Activated T-cell treated with anti-CD3 and anti-CD28 coated beads for 1 hour (primary cell): Measurements from ENCODE around the gene GYPC.
"Not testable (repeated sequence)": the region's sequence is repeated elsewhere in the genome, so short reads cannot be mapped to it uniquely, and the experiment has no call there.

Experiments used
- DNase-seq: peaks from one replicate; pipeline ENCODE4 v3.0.0-alpha.2; 2020; ENCODE audit warnings: low read depth

Gene GYPC

DNA sequence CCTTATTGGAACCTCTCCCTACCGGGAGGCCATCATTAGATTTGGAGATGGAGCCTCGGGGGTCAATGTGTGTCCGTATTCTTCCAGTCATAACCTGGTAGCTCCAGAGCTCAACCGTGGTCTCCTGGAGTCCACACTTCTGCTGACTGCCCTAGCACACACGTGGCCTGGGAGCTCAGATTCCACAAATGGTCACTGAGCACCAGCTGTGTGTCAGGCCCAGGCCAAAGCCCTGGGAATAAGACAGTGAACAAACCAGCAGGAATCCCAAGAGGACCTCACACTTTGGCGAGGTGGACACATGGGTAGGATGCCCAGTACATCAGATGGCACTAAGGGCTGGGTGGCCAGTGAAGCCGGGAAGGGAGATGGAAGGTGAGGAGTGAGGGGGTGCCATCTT lies 15.5 kb downstream of the GYPC start:
- DNase-seq = no peak

DNA sequence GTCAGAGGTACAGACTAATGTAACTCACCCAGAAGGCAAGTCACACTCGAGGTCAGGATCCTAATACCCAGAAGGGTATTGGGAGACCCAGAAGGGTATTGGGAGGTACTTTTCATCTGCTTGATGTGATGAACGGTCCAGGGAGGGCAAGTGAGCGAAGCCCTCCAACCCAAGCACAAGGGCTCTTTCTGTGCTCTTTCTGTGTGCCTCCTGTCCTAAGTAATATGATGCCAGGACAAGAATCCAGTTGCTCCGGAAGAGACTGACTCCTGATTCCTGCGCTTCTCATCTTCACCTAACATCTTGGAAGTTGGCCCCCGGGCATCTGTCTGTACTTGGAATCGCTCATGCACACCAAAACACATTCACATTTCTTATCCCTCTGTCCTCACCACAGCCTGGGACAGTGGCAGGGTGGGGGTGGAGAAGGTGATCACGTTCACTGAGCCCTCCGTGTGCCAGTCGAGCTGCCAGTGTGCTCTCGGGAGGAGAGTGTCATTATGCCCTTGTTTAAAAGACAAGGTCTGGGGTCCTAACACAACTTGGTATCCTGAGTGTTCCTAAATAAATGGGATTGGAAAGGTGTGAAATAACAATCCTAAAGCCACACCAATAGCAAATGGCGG lies 17.1 kb downstream of the GYPC start:
- DNase-seq = no peak

DNA sequence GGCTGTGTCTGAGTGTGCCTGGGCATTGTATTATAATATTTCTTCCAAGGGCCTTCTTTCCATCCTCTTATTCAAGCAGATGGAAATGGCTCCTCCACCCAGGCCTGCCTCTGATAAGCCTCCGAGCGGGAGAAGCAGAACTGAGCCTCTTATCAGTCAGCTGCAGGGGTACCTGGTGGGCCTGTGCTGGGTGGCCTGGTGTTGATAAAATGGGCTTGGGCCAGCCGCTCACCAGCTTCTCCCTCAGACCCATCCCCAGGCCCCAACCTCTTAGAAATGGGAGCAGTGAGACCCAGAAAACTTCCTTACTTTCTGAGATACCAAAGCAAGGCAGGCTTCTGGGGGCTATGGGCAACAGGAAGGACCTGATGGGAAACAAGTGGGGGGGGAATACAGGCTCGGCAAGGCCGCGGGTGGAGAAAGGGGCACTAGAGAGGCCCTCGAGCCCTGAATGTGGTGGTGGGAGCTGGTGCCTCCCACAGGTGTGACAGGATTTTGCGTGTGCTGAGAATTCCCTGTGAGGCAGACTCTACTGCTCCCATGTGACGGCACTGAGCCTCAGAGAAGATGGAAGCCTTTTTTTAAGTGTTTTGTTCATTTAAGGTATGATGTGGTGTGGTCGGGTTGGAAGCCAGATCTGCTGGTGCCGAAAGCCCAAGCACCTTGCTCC lies 18.3 kb downstream of the GYPC start:
- DNase-seq = no peak

DNA sequence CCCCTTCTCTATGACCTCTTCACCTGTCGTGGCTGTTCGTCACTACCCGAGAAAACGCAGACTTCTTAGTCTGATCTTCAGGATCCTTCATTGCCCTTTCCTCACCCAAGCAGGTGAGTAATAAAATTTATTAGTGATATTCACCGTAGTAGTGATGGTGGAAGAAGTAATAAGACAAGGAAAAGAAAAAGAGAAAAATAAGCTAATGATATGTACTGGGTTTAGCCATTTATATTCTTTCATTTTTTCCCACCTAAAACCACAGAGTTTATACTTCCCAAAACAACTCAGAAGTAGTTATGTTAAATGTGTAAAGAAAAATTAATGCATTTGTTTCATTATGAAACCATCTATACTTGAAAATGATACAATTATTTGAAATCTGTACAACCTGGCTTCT lies 19.7 kb downstream of the GYPC start:
- DNase-seq = no peak

DNA sequence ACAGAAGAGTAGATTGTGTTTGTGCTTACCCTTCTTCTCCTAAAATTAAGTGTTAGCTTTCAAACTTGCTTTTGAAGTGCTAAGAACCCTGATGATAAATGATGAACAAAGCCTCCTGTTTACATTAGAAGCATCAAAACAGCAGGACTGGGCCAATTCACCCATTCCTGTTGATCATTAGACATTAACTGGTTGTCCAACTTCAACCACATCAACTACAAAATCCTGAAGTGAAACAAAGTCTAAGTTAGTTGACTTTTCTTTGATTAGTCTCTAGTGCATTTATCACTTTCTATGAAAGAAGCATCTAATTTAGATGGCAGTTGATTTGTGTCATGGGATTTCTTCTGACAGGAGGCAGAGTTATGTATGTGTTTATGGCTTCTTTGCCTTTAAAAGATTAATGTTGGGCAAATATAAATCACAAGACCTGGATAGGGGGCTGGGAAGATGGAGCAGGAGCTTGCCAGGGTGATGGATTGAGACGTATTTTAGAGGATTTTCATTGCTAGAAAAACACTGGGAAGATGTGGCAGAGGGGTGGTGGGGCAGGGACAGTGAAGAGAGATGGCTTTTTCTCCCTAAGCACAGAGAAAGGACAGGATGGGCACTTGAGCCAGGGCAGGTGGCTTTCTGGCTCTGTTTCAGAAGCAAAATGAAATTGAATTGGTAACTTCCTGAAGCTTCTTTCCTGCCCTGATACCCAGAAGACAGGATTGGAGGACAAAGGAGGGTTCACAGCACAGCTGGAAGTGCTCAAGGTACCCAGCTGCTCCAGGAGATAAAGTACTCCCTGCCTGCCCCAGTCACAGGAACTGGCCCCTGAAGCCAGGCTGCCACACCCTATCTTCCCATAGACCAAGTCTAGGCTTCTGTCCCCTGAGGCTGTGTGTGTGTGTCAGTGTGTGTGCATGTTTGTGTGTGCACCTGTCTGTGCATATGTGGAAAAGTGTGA lies 20.5 kb downstream of the GYPC start:
- no peak for DNase-seq

DNA sequence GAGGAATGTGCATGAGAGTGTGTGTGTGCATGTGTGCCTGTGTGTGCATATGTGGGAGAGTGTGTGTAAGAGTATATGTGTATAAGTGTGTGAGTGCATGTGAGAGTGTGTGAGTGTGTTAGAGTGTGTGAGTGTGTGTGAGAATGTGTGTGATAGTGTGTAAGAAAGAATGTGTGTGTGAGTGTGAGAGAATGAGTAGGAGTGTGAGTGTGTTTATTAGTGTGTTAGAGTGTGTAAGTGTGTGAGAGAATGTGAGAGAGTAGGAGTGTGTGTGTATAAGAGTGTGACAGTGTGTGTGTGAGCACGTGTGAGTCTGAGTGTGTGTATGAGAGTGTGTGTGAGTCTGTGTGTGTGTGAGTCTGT lies 21.2 kb downstream of the GYPC start:
- no peak for DNase-seq

DNA sequence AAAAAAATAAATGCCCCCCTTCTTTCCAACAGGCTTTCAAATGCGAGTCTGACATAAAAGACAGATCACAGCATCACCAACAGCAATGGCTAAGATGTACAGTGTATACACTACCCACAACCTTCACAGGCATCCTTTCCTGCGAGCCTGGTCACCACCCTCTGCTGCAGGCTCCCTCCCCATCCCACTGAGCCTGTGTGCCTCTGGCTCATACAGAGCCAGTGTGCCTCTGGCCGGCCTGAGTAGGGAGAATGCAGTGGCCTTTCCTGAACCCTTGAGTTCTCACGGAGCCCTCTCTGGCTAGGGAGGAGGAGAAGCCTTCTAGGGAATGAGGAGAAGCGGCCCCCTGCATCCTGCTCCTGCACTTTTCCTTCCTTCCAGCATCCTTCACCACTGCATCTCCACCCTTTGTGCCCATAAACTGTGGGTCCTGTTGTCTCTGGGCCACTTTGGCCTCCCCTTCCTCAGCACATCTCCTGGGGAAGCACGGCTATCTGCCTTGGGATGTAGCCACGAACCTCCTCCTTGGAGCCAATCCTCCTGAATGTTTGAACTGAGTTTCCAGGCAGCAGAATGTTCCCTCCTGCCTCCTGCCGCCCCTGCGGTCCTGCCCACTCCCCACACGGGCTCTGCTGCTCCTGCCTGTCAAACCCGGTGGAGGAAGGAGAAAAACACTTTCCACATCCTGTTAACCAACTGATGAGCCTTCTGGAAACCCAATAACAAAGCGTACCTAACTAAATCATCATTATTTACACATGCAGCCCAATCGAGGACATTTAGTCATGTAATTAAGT lies 22.5 kb downstream of the GYPC start:
- no peak for DNase-seq

DNA sequence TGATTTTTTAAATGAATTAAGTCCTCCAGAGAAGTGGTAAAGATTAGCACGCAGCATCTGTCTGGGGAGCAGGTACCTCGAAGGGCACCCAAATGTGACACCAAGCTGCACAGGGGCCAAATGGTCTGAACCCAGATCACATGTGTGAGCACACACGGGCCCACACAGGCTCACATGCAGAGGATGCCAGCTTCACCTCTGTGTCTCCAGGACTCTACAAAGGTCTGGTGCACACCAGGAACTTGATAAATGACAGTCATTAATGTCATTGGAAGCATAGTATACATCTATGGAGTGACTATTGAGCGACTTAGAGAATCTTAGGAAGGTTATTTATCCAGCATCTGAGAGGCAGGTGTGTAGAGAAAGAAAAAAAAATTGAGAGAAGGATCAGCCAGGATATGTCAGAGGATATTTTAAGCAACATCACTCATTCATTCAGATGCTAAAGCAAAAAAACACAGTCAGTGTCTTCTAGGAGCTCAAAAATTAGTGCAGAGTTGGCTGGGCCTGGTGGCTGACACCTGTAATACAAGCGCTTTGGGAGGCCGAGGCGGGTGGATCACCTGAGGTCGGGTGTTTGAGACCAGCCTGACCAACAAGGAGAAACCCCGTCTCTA lies 23.2 kb downstream of the GYPC start:
- no peak for DNase-seq

DNA sequence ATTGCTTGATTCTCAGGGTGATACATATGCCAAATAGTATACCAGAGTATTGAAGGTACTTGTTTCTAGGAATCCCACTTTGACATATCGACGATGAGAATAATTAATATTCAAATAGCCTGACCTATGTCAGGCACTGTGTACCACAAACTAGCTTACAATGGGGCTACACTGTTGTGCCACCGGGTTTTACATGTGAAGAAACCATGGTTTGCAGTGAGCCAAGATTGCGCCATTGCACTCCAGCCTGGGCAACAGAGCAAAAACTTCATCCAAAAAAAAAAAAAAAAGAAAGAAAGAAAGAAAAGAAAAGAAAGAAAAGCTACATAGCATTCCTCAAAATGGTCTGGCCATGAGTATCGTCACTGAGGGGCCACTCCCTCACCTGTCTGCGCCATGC lies 25.5 kb downstream of the GYPC start:
- no peak for DNase-seq

DNA sequence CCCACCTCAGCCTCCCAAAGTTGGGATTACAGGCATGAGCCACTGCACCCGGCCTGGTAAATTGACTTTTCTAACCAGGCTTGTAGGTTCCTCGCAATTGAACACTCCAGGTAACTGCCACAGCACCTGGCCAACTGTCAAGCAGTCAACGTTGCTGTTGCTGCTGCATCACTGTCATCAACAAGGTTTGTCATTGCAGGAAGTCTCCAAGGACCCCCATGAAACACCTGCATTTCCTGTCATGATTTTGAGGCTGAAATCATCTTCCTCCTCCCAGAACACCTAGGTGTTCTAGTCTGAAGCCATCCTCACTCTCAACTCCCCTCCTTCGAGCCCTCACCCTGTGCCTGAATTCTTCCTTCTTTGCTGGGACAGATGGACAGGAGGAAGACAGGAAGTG lies 29.7 kb downstream of the GYPC start:
- DNase-seq = no peak

DNA sequence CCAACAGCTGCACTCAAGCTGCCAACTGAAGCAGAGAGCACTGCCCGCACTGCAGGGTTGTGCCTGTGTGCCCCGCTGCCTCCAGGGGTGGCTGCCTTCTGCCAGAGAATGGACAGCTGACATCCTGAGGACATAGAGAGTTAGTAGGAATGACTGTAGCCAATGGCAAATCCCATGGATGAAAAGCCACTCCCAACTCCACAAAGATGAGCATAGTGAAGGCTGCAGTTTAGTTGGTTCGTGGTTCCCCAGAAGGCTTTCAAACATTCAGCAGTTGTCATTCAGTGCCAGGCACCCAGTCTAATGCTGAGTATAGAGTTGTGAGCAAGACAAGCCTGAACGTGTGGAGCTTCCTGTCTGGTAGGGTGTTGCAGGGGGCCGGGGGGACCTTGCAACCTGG lies 30.3 kb downstream of the GYPC start:
- DNase-seq = no peak

DNA sequence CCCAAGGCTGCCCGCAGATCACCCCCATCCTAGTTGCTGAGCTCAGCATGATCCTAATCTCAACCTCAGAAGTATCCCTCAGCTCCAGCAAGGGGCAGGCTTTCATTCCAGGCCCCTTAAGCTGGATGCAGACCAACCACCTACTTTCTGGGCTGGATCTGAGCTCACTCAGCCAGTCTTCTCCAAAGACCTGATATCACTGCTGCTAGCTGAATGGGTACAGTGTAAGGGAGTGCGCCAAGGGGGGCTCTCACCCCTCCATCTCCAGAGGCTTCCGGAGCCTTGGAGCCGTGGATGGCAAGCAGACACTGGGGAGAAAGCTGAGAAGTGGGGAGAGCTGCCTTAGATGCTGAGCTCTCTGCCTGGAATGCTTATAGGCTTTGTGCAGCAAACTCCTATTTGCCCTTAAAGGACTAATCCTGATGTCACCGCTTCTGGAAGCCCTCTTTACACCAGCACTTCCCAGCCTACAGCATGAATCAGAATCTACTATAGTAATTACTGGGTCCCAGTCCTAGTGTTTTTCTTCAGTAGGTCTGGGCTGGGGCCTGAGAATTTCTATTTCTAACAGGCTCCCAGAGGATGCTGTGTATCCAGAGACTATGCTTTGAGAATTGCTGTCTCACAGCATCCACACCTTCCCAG lies 31.0 kb downstream of the GYPC start:
- DNase-seq = no peak

DNA sequence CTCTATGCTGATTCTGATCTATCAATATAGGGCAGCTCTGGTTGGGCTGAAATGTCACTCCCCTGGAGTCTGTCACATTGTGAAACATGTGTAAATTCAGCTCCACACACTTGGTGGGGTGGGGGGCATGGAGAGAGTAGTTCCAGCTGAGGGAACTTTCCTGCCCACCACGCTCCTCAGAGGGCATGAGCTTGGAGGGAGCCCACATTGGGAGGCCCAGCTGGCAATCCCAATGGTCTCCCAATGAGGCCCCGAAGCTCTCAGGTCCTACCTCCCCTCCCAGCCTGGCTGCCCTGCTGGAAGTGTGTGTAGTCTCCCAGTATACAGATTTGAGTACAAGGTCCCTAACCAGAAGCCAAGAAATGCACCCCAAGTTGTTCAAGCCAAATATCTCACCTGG lies 31.5 kb downstream of the GYPC start:
- DNase-seq = no peak

DNA sequence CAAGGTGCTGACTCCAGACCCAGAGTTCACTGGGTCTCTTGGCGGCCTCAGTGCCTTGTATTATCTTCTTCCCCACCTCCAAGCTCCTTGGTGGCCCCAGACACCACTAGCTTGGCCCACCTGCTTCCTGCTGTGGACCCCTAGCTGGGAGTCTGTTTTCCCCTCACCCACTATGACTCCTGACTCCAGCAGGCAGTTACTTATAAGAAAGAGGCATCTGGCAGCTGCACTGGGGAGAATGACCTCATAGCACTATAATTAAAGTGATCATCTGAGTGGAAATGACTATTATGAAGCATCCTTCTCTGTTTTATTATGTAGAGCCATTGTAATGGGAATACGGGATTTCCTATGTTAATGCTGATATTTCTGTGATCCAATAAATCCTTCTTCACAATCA lies 32.6 kb downstream of the GYPC start:
- not testable (repeated sequence) for DNase-seq

DNA sequence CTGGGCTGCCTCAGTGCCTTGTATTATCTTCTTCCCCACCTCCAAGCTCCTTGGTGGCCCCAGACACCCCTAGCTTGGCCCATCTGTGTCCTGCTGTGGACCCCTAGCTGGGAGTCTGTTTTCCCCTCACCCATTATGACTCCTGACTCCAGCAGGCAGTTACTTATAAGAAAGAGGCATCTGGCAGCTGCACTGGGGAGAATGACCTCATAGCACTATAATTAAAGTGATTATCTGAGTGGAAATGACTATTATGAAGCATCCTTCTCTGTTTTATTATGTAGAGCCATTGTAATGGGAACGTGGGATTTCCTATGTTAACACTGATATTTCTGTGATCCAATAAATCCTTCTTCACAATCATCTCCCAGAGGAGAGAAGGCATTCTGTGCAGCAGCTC lies 36.3 kb downstream of the GYPC start:
- DNase-seq = not testable (repeated sequence)

DNA sequence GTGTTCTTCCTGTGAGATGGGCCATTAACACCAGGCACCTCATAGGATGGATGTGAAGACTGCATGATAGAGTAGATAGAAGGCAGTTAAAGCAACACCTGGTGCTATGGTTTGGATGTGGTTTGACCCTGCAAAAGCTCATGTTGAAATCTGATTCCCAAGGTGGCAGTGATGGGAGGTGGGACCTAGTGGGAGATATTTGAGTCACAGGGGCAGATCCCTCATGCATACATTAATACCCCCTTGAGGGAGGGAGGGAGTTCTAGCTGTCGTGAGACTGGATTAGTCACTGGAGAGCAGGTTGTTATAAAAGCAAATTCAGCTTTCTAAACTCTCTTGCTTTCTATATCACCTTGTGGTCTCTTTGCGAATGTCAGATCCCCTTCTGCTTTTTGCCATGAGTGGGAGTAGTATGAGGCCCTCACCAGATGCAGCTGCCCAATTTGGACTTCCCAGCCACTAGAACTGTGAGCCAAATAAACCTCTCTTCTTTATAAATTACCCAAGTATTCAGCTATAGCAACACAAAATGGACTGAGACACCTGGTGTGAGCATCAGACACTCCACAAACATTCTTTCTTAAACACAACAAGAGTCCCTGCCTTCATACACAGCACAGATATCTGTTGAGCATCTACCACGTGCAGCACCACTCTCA lies 37.1 kb downstream of the GYPC start:
- DNase-seq = not testable (repeated sequence)

DNA sequence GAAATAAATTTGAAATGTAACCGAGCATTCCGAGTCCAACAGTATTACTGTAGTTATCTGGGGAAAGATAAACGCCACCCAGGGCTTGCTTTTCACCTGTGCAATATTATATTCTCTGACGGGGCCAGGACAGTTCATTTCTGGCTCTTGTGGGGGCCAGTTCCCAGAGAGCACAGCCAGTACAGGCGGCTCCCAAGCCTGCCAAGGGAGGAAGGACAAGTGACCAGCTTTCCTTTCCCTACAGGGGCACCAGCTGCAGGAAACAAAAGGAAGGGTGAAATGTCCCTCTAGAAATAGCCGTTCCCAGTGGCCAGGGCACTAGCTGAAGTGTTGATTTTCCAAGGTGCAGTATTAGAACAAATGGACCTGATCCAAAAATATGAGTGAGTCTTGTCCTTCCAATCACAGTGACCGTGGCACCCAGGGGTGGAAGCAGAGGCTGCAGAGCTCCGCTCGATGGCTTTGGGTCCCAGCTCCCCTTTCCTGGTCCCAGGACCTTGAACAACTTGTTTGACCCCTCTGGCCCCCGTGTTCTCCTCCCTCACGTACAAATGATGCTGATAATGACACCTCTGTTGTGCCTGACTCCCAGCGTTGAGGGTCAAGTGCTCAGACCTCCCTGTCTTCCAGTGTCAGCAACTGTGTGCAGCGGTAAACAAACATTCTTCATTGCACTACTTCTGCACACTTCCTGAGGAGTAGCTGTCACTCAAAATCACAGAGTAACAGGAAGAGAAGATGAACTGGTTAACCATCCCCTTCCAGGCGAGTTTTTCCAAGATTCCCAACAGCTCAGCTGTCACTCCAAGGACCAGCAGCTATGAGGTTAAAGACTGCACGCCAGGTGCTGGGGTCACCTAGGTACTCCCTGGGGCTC lies 40.9 kb downstream of the GYPC start:
- no peak for DNase-seq

DNA sequence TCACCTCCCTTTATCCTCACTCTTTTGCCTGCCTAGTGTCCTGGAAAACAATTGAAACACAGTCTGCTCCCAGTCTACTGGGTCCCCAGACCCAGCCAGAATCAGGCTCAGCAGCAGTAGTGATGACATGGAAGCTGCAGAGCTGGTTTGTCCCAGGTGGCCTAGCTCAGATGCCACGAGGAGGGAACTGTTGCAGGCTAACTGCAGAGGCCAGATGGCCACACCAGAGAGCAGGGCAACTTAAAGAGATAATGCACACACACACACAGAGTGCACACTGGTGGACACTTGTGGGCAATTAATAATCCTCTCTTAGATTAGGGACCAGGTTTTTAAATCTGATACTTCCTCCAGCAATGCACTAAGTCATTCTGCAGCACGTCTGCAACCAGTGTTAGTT lies 42.4 kb downstream of the GYPC start:
- no peak for DNase-seq

DNA sequence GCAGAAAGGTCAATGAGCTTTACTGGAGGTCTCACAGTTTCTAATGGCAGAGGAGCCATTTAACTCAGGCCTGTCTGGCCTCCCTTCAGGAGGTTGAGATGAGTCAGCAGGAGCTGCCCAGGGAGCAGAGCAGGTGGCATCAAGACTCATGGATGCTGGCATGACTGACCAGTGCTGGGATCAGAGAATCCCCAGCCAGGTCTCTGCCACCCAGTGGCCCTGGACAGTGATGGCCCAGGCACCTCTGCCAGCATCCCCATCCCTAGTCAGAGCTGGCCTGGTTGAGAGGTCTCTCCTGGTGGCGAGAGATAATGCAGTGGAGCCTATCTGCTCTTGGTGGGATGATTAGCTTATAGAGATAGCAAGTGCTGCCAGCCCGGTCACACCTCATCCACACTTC lies 43.1 kb downstream of the GYPC start:
- no peak for DNase-seq
